LNCAP (cell line): ENCODE results near the gene SKAP1.
A peak's percentile ranks its signal among the peaks of the same experiment; 100 is the strongest.

Experiments
- CTCF ChIP-seq: fragments of 450-650 bp; IDR thresholded peaks from 2 replicates; pipeline ENCODE4 v1.5.1; 2017; ENCODE audit warnings: mild to moderate bottlenecking

SKAP1 gene

GRCh38 chr17:48276776-48277175, 153.2 kb downstream of the SKAP1 start:
- TF ChIP-seq CTCF: no peak

GRCh38 chr17:48270899-48271298, 159.1 kb downstream of the SKAP1 start:
- TF ChIP-seq CTCF: no peak

- no peak for TF ChIP-seq CTCF
These were observed 160.8 kb downstream of the SKAP1 start for GRCh38 chr17:48269209-48269608.

GRCh38 chr17:48263731-48264035, 166.3 kb downstream of the SKAP1 start:
- TF ChIP-seq CTCF: no peak

GRCh38 chr17:48262982-48263730, 166.9 kb downstream of the SKAP1 start:
- peak; percentile 69 for TF ChIP-seq CTCF

- TF ChIP-seq CTCF: peak; percentile 58; the same call in 1 of the 2 replicates
These were observed 168.6 kb downstream of the SKAP1 start for GRCh38 chr17:48261297-48261880.

- TF ChIP-seq CTCF: peak; percentile 83
These were observed 170.2 kb downstream of the SKAP1 start for GRCh38 chr17:48259694-48260291.
